Right cardiac atrium (tissue), 5 donors: ENCODE measurements around the gene EEPD1. TPM values are rescaled to one million over a fixed set of nuclear protein-coding genes. Genes with fewer than 3 reads are reported as not detected.
A peak's percentile ranks its signal among the peaks of the same experiment; 100 is the strongest.

Experiments
- ATAC-seq, 2 donors: fragments of 200-7000 bp; cut with Tn5 transposase; one replicate each; pipeline versions ENCODE4 v1.8.0 to v1.9.1; 2020; ENCODE audit warnings: moderate library complexity in 2 of 2, mild to moderate bottlenecking in 1 of 2
- DNase-seq, 3 donors: peaks; one replicate each; pipeline ENCODE4 v3.0.0-alpha.2; 2020
- H3K27ac ChIP-seq: one replicate; pipeline ENCODE4 v1.5.1; 2013; ENCODE audit warnings: mild to moderate bottlenecking, low read length, control low read depth, moderate library complexity
- H3K27me3 ChIP-seq: one replicate; pipeline ENCODE4 v1.6.1; 2013; ENCODE audit not compliant: control insufficient read depth, insufficient read depth
- H3K4me1 ChIP-seq: one replicate; pipeline ENCODE4 v1.6.1; 2013; ENCODE audit warnings: low read length; ENCODE audit not compliant: control insufficient read depth, insufficient read depth
- H3K4me3 ChIP-seq: one replicate; pipeline ENCODE4 v1.5.1; 2013; ENCODE audit warnings: low read length, control low read depth
- H3K9me3 ChIP-seq: one replicate; pipeline ENCODE4 v1.6.1; 2013; ENCODE audit warnings: low read length; ENCODE audit not compliant: control insufficient read depth
- WGBS: extraction: QIAGEN DNeasy Blood & Tissue Kit; methylation state at CpG from one replicate; pipeline ENCODE4 v1.1.7; 2013; 5-methylcytosine and 5-hydroxymethylcytosine counted together
- intact Hi-C, 4 donors: fragments of 100-400 bp; cut with DNase I; formaldehyde crosslinking; loops; one replicate each; pipeline versions ENCODE4 v1.11.0 to v1.14.0; 2022 to 2023
- polyA plus RNA-seq: library from polyadenylated mRNA; stranded (reverse); fragments of 200-250 nt; gene quantifications from one replicate; pipeline ENCODE4 v1.2.3, GENCODE V29; 2013
- total RNA-seq, 4 donors: library from RNA; stranded (reverse); fragmentation: NEBNext Ultra II Directional; extraction: Animal tissue kit (Norgen Biotek cat#: 25700); gene quantifications; one replicate each; pipeline ENCODE4 v1.2.1, GENCODE V29; 2021
- donor health status: healthy with polysubstance abuse.
- donor health status: DM: no; HTN: yes; CAD: no.
- donor health status: DM: no; HTN: no; CAD: no.
- donor health status: DM: no; HTN: yes; CAD: no; lungs with severe emphysema.
- donor health status: DM: yes; HTN: yes; CAD: no.

EEPD1 gene
- total and polyA plus RNA-seq, 5 donors: 3.0 to 7.8 (median 4.4) TPM

DNA sequence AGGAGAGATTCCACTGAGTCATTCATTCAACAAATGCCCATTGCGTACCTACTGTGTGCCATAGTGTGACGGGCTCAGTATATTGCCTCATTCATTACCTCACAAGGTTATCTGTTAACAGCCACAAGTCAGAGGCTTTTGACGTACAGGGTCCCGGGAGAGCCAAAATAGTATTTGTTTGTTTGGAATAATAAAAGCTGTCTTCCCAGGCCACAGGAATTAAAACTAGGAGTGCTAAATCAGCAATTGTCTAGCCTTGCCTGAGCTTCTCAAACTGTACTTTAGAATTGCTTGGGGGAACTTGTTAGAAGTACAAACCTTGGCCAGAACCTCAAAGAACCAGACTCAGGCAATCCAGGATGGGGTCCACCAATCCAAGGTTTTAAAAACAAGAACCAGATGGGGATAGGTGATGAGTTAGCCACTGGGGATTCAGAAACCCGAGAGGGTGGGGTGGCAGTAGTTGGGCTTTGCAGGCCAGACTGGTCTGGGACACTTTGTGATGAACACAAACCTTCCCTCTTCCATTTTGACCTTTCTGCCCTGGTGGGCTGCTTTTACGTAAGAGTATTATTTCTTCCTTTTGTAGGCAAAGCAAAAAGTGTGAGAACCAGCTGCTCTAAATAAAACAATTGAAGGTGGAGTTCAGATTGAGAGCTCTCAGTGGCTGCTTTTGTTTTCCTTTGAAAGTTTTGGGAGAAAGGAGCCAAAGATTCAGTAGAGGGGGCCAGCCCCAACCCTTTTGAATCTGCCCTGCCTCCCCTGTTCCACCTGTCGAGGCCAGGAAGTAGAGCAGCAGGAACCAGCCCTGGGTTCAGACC is 123.6 kb downstream of the EEPD1 start:
- Histone ChIP-seq H3K9me3 (no peaks in the 10 kb centered on the region), H3K4me3 (no peak overlapping the region), H3K27me3 (no peaks in the 10 kb centered on the region), H3K4me1 (peaks cover 12% of the 10 kb centered on the region), H3K27ac (peak overlapping the region; percentile 3)
- intact Hi-C loops: no loop called here
- no peak for DNase-seq
- peak in 1 of 2 donors; percentile 73 for ATAC-seq
- WGBS: 74% methylated on average over 7 of the region's 7 CpGs

DNA sequence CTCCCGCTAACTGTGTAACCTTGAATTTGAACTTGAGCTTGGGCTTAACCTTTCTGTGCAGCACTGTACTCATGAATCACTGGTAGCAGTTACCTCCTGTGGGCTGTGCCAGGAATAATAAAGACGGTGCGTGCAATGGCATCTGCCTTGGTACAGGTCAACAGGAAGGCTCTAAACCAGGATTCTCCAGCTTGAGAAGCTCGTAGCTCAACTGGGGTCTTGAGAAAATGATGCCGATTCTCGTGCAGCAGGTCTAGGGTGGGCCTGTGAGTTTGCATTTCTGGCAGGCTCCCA is 124.1 kb downstream of the EEPD1 start:
- Histone ChIP-seq H3K9me3 (no peaks in the 10 kb centered on the region), H3K4me3 (no peak overlapping the region), H3K27ac (no peak overlapping the region), H3K4me1 (peaks cover 12% of the 10 kb centered on the region), H3K27me3 (no peaks in the 10 kb centered on the region)
- WGBS: 78% methylated on average over 6 of the region's 6 CpGs
- intact Hi-C loops: no loop called here
- no peak for DNase-seq
- peak in 1 of 2 donors; percentile 70 for ATAC-seq

DNA sequence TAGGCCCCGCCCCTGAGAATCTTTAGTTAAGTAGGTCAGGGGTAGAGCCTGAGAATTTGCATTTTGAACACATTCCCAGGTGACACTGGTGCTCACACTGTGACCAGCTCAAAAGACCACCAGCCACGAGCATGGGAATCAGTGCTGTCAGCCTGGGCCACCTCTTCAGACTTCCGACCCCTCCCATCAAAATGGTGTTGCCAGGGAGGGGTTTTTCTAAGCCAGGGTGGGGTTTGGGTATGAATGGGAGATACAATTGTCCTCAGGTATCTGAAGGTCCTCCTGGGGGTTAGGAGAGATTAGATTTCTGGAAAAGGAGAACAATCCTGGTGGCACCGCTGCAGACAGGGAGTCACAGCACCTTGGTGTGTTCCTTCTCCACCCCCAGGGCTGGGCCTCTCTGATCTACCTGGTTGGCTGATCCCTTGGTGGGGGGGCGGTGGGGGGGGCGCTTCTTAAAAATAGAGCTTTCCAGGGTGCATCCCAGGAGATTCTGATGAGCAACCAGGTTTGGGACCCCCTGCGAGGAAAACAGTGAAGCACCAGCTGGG is 125.1 kb downstream of the EEPD1 start:
- no peaks in the 10 kb centered on the region for H3K27me3 ChIP-seq

DNA sequence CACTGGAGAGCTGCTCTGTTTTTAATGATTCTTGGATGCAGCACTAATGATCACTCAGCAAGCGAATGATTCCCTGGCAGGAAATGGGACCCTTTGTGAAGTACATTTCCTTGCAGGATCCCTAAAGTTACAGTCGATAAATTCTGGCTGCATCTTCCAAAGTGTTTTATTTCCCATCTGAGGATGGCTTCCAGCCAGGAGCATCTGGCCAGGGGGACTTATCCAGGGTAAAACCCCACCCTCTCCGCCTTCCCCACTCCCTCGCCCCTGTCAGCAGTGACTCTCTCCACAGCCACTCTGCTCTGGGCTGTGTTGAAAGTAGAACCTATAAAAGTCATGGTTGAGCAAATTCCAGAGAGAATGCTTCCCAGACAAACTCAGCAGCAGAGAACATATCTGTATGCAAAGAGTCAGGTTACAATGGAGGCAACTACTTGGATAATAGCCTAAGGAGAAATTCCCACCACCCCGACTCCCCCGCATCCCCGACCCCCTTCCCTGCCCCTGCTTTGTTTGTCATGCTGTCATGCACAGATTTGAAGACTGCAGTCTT is 125.6 kb downstream of the EEPD1 start:
- ATAC-seq (no peak), DNase-seq (no peak)
- H3K27me3 ChIP-seq: no peaks in the 10 kb centered on the region
- intact Hi-C loops: no loop called here
- no peak overlapping the region for H3K4me3 ChIP-seq
- no peaks in the 10 kb centered on the region for H3K9me3 ChIP-seq
- no peak overlapping the region for H3K27ac ChIP-seq
- H3K4me1 ChIP-seq: peaks cover 8% of the 10 kb centered on the region
- WGBS: 44% methylated on average over 7 of the region's 7 CpGs

More for the DNA sequence above, 125.1 kb downstream of the EEPD1 start:
- Histone ChIP-seq H3K9me3 (no peaks in the 10 kb centered on the region), H3K4me3 (no peak overlapping the region), H3K4me1 (peaks cover 8% of the 10 kb centered on the region), H3K27ac (no peak overlapping the region)
- ATAC-seq: no peak
- DNase-seq: no peak
- intact Hi-C loops: no loop called here
- WGBS: 75% methylated on average over 7 of the region's 7 CpGs

DNA sequence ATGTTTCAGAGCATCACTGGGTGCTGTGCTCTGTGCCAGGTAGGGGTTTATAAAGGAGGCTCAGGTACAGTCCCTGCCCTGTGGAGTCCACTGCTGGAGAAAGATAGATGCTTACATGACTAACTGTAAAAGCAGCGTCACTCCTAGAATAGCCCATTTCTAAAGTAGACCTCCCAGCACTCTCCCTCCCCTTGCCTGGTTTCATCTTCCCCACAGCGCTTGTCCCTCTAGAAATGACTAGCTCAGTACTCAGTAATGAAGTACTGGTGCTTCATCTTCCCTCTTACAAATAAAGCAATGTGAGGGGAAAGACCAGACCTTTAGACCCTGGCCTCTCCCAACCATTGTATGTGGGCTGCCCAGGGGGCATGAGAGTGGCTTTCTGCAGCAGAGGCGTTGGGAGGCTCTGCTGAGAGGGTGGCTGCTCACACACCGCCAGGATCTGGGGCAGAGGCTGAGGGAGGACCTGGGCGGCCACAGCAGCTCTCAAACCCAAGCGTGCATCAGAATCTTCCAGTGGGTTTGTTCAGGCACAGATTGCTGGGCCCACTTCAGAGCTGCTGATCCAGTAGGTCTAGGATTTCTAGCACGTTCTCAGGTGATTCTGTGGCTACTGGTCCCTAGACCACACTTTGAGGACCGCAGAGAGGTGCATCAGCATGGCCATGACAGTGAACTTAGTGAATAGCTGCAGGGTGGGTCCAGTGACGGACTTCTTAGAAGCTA is 126.3 kb downstream of the EEPD1 start:
- Histone ChIP-seq H3K27ac (no peak overlapping the region), H3K4me3 (no peak overlapping the region), H3K27me3 (no peaks in the 10 kb centered on the region), H3K4me1 (peaks cover 6% of the 10 kb centered on the region), H3K9me3 (no peaks in the 10 kb centered on the region)
- no peak for ATAC-seq
- DNase-seq: no peak
- WGBS: 93% methylated on average over 9 of the region's 9 CpGs
- intact Hi-C loops: no loop called here

DNA sequence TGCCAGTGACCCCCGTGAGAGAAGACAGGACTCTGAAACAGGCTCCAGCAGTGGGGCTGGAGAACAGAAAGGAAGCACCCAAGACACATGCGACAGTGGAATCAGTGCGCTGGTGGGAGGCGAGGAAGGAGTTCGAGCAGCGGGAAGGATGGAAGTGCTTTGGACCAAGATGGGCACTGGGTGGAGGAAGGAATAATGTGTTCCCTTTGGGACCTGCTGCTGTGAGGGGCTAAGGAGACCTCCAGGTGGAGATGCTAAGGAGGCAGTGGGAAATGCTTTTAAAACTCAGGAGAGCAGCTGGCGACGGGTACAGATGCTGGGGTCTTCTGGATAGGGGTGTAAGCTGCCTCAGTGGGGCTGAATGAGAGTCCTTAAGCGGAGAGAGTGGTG is 126.9 kb downstream of the EEPD1 start:
- WGBS: 96% methylated on average over 9 of the region's 9 CpGs
- ATAC-seq: no peak
- no peak overlapping the region for H3K27ac ChIP-seq
- intact Hi-C loops: no loop called here
- no peak overlapping the region for H3K4me3 ChIP-seq
- no peaks in the 10 kb centered on the region for H3K27me3 ChIP-seq
- H3K9me3 ChIP-seq: no peaks in the 10 kb centered on the region
- DNase-seq: no peak
- peaks cover 6% of the 10 kb centered on the region for H3K4me1 ChIP-seq

DNA sequence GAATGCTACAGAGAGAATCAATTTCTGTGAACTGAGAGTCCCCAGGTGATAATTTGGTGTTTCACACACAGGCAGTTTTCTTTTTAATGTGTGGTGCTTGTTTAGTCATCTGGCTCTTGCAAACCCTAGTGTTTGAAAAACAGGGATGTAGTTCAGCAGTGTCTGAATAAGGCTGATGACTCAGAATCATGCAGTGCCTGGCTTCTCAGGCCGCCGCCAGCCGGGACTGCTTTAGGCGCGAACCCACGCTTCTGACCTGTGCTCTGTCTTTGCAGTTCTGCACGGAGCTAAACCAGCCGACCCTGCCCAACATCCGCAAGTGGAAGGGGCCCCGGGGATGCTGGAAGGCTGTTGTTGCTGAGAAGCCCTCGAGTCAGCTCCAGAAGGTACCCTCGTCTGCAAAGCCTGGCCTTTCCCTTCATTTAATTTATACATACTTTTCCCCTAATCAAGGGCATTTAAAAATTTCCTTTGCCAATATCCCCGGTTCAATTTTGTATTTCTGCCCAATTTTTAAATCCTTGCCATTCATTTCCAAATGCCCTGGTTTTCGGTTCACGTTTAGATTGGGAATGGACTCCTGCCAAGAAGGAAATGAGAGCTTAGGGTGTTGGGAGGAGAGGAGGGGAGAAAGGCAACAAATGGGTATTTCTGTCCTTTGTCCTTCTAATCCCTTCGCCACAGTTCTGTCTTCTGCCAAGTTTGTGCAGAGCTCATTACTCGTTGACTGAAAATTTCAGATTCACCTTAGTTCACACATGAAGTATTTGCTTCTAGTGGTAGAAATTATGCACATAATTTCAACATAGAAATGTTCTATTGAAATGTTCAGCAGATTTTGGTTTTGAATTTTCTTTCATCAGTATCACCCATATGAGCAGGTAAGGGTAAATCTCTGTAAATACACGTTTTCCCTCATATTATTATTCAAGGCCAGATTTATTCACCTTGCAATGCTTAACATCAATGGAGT is 128.1 kb downstream of the EEPD1 start:
- H3K27ac ChIP-seq: peak overlapping the region; percentile 8
- WGBS: 28% methylated on average over 18 of the region's 18 CpGs
- no peaks in the 10 kb centered on the region for H3K9me3 ChIP-seq
- peaks cover 8% of the 10 kb centered on the region for H3K4me1 ChIP-seq
- DNase-seq (peak; percentile 60 to 84 (median 72)), ATAC-seq (peak; percentile 78 to 80)
- no peaks in the 10 kb centered on the region for H3K27me3 ChIP-seq
- no peak overlapping the region for H3K4me3 ChIP-seq
- intact Hi-C loops: no loop called here

DNA sequence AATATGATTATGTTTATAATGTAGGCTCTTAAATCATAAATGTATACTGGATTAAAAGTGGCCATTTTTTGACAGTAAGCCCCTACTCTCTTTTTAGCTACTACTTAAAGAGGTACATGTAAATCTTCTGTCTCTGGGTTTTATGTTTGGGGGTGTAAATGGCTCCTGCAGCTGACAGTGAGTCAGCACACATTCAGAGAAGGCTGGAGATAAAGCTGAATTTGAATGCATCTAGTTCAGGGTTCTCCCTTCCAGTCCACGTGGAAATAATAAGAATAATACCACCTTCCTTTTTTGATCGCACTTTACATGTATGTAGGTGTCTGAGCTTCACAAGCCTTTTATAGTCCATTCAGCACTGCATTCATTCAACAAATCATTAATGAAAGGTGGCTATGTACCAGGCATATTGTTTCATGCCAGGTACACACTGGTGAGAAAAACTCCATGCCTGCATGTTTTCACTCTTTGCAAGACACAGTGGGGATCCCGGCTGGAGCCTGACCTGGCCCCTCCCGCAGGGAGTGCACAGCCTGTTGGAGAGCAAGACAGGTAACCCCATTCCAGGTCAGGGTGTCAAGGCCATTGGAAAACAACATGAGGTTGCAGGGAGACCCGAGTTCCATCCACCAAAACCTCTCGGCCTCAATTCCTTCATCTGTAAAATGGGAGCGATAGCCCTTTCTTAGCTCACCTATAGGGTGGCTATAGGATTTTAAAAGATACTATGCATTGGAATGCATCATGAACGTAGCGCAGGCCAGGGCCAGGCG is 129.1 kb downstream of the EEPD1 start:
- no peak for DNase-seq
- H3K27ac ChIP-seq: no peak overlapping the region
- H3K4me1 ChIP-seq: peaks cover 8% of the 10 kb centered on the region
- H3K27me3 ChIP-seq: no peaks in the 10 kb centered on the region
- no peak for ATAC-seq
- no peak overlapping the region for H3K4me3 ChIP-seq
- no peaks in the 10 kb centered on the region for H3K9me3 ChIP-seq
- 93% methylated on average over 10 of the region's 10 CpGs for WGBS
- intact Hi-C loops: no loop called here

DNA sequence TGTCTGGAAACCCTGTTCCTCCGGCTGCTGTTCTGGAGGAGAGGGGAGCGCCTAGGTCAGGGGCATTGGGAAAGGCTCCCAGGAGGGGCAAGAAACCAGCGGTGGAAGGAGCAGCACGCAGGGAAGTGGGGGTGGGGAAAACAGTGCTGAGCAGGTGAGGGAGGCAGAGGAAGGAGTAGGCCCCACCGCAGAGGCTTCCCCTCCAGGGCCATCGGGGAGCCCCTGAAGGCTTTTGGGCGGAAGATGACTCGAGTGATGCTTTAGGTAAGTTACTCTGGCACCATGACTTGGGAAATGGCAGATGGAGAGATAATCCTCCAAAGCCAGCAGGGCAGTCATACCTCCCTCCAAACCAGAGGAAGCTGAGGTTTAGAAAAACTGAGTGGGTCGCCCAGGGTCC is 130.1 kb downstream of the EEPD1 start:
- H3K9me3 ChIP-seq: no peaks in the 10 kb centered on the region
- intact Hi-C loops: no loop called here
- peaks cover 5% of the 10 kb centered on the region for H3K4me1 ChIP-seq
- no peaks in the 10 kb centered on the region for H3K27me3 ChIP-seq
- ATAC-seq (no peak), DNase-seq (no peak)
- WGBS: 87% methylated on average over 9 of the region's 9 CpGs
- H3K27ac ChIP-seq: no peak overlapping the region
- no peak overlapping the region for H3K4me3 ChIP-seq

DNA sequence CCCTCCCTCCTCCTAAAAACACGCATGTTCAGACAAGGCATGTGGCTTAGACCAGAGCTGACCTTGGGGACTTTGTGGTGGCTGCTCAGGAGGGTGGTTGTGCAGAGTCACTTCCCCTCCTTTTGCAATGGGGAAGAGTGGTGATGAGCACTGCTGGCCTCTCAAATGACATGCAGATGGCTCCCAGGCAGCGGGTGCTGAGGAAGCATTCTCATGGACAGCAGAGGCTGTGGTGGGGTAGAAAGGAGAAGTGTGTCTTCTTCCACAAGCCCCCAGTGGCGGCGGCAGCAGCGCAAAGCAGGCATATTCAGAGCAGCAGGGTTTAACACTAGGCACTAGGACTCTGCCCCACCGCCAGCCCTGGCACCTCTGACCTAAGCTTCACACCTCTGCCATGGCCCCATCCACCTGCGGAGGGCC is 130.7 kb downstream of the EEPD1 start:
- peak; percentile 51 to 65 for ATAC-seq
- Histone ChIP-seq H3K4me3 (no peak overlapping the region), H3K27me3 (no peaks in the 10 kb centered on the region), H3K27ac (no peak overlapping the region), H3K9me3 (no peaks in the 10 kb centered on the region), H3K4me1 (peaks cover 2% of the 10 kb centered on the region)
- intact Hi-C loops: no loop called here
- WGBS: 88% methylated on average over 7 of the region's 7 CpGs
- DNase-seq: peak; percentile 57 to 83 (median 81)
